Parathyroid adenoma (tissue), 2 donors: Measurements from ENCODE around the gene ZNF32.

Experiments used
- H2AFZ ChIP-seq: fragments of 300-600 bp; sonication (generic); one replicate; pipeline ENCODE4 v1.7.0; 2017; ENCODE audit warnings: antibody characterized with exemption, mild to moderate bottlenecking
- H3K27ac ChIP-seq: fragments of 300-600 bp; sonication (generic); one replicate; pipeline ENCODE4 v1.7.0; 2017
- H3K27me3 ChIP-seq: fragments of 300-600 bp; sonication (generic); one replicate; pipeline ENCODE4 v1.7.0; 2017; ENCODE audit warnings: low read length; ENCODE audit not compliant: control insufficient read depth, insufficient read depth
- H3K36me3 ChIP-seq: fragments of 300-600 bp; sonication (generic); one replicate; pipeline ENCODE4 v1.7.0; 2017; ENCODE audit warnings: low read length; ENCODE audit not compliant: control insufficient read depth, insufficient read depth
- H3K4me1 ChIP-seq: fragments of 300-600 bp; sonication (generic); one replicate; pipeline ENCODE4 v1.7.0; 2017; ENCODE audit warnings: control low read depth
- H3K4me2 ChIP-seq: fragments of 300-600 bp; sonication (generic); one replicate; pipeline ENCODE4 v1.7.0; 2017; ENCODE audit warnings: low read length
- H3K4me3 ChIP-seq: fragments of 300-600 bp; sonication (generic); one replicate; pipeline ENCODE4 v1.7.0; 2017; ENCODE audit warnings: low read depth, low read length
- H3K79me2 ChIP-seq: fragments of 300-600 bp; sonication (generic); one replicate; pipeline ENCODE4 v1.7.0; 2017; ENCODE audit warnings: control low read depth
- H3K9ac ChIP-seq: fragments of 300-600 bp; sonication (generic); one replicate; pipeline ENCODE4 v1.7.0; 2017; ENCODE audit warnings: mild to moderate bottlenecking
- H3K9me3 ChIP-seq: fragments of 300-600 bp; sonication (generic); one replicate; pipeline ENCODE4 v1.7.0; 2017; ENCODE audit warnings: low read length; ENCODE audit not compliant: control insufficient read depth
- CTCF ChIP-seq: fragments of 300-600 bp; sonication (generic); IDR thresholded peaks from one replicate; pipeline ENCODE4 v1.7.0; 2017; ENCODE audit warnings: antibody characterized with exemption, mild to moderate bottlenecking
- donor health status: primary hyperparathyroidism.

ZNF32 gene

DNA sequence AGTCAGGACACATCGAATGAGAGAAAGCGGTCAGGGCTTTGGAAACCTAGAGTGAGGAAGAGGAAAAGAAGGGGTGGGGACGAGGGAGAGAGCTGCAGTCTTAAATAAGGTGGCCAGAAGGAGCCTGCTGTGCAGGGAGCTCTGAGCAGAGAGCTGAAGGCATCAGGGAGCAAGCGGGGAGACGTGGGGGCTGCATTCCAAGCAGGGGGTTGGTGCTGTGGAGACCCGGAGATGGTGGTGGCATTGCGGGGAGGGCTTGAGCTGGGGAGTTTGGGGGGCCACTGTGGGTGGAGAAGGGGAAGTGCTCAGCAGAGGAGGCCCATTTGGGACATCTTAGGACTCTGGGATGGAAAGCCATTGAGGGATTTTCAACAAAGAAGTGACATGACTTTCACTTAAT lies 38.7 kb upstream of the ZNF32 start:
- no peak overlapping the region for H2AFZ ChIP-seq
- TF ChIP-seq CTCF = no peak
- H3K4me1 ChIP-seq = no peaks in the 10 kb centered on the region
- no peaks in the 10 kb centered on the region for H3K27me3 ChIP-seq
- no peak overlapping the region for H3K9ac ChIP-seq
- H3K9me3 ChIP-seq = no peaks in the 10 kb centered on the region
- H3K27ac ChIP-seq = no peak overlapping the region
- no peaks in the 10 kb centered on the region for H3K79me2 ChIP-seq
- no peak overlapping the region for H3K4me2 ChIP-seq
- H3K4me3 ChIP-seq = no peak overlapping the region
- no peaks in the 10 kb centered on the region for H3K36me3 ChIP-seq

GRCh38 chr10:43686414-43686813 lies 37.7 kb upstream of the ZNF32 start:
- no peak overlapping the region for H2AFZ ChIP-seq
- no peak overlapping the region for H3K9ac ChIP-seq
- TF ChIP-seq CTCF = no peak
- H3K4me2 ChIP-seq = no peak overlapping the region
- H3K4me1 ChIP-seq = no peaks in the 10 kb centered on the region
- H3K4me3 ChIP-seq = no peak overlapping the region
- H3K9me3 ChIP-seq = no peaks in the 10 kb centered on the region
- H3K79me2 ChIP-seq = no peaks in the 10 kb centered on the region
- H3K27me3 ChIP-seq = no peaks in the 10 kb centered on the region
- H3K27ac ChIP-seq = no peak overlapping the region
- no peaks in the 10 kb centered on the region for H3K36me3 ChIP-seq

DNA sequence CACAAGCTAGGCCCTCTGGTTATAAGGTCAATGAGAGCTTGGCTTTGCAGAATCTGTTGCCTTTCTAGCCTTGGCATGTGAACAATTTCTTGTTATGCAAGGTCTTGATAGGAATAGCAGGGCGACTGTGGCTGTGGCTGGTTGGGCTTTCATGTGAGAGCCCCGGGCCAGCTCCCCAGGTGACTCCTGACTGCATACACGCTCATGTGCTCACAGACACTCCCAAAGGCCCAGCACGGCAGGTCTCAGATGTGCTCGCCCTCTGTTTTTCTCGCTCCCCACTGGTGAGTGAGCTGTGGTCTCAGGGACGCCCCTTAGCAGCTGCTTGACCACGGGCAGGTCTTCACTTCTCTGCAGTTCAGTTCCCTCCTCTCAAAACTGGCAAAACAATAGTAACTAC lies 37.1 kb upstream of the ZNF32 start:
- H3K36me3 ChIP-seq = no peaks in the 10 kb centered on the region
- H3K4me3 ChIP-seq = no peak overlapping the region
- no peak overlapping the region for H3K9ac ChIP-seq
- no peak for TF ChIP-seq CTCF
- H3K79me2 ChIP-seq = no peaks in the 10 kb centered on the region
- H3K4me1 ChIP-seq = no peaks in the 10 kb centered on the region
- H3K4me2 ChIP-seq = no peak overlapping the region
- H3K9me3 ChIP-seq = no peaks in the 10 kb centered on the region
- H3K27me3 ChIP-seq = no peaks in the 10 kb centered on the region
- H3K27ac ChIP-seq = no peak overlapping the region
- H2AFZ ChIP-seq = no peak overlapping the region

DNA sequence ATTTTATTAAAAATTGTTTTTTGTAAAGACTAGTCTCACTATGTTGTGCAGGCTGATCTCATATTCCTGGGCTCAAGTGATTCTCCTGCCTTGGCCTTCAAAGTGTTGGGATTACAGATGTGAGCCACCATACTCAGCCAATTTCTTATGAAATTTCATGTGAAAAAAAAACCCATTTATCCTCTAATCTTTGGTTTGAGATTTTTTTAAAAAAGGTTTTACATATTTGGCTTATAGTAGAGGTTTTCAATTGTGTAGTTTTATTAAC lies 35.5 kb upstream of the ZNF32 start:
- Histone ChIP-seq H3K4me3 (no peak overlapping the region), H3K4me1 (no peaks in the 10 kb centered on the region), H3K4me2 (no peak overlapping the region), H3K27ac (no peak overlapping the region), H3K9me3 (no peaks in the 10 kb centered on the region), H3K36me3 (no peaks in the 10 kb centered on the region), H2AFZ (no peak overlapping the region), H3K79me2 (no peaks in the 10 kb centered on the region), H3K9ac (no peak overlapping the region), H3K27me3 (no peaks in the 10 kb centered on the region)
- TF ChIP-seq CTCF = no peak

DNA sequence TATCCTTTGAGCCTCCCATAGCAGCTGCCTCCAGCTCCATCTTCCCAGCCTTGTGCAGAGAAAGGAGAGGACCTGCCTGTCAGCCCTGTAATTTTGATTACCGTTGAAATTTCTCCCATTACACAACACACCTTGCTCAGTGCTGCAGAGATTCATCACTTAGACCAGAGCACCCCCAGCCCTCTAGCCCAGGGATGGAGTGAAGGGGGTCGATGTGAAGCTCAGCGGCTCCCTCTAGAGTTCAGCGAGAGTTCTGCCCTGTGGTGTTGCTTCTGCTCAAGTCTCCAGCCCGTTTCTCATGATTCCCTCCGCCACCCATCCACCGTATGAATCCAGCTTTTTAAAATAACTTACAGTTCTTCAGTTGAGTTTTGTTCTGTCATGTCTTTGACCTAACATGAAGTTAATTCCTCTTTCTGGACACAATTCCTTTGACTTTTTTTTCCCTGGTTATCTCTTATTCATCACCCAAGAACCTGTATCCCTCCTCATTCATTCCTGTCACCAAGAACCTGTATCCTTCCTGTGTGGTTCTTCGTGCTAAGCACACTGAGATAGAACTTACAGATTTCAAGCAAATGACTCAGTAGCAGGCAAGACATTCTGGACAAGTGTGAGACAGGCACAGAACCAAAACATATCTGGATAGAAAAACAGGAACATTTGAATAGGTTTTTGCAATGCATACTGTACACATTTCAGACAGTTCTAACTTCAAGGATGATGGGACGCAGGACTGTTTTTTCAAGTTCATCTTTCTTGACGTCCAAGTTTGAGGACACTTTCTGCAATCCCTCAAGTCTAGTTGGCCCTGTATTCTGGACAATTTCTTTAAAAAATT lies 35.0 kb upstream of the ZNF32 start:
- H3K4me3 ChIP-seq = no peak overlapping the region
- H3K9me3 ChIP-seq = no peaks in the 10 kb centered on the region
- H3K79me2 ChIP-seq = no peaks in the 10 kb centered on the region
- H2AFZ ChIP-seq = no peak overlapping the region
- no peaks in the 10 kb centered on the region for H3K36me3 ChIP-seq
- no peaks in the 10 kb centered on the region for H3K27me3 ChIP-seq
- no peak overlapping the region for H3K27ac ChIP-seq
- H3K4me2 ChIP-seq = no peak overlapping the region
- TF ChIP-seq CTCF = peak; percentile 48
- peaks cover 4% of the 10 kb centered on the region for H3K4me1 ChIP-seq
- H3K9ac ChIP-seq = no peak overlapping the region
